Measurements from ENCODE around the gene VARS1.

VARS1 gene

GRCh38 chr6:31778193-31778592, 17.4 kb downstream of the VARS1 start:
- H3K27me3 ChIP-seq (ENCODE audit: insufficient read depth, low read length), result no peaks in the 10 kb centered on the region
- peaks cover 8% of the 10 kb centered on the region; the same call in 1 of the 2 replicates for H3K36me3 ChIP-seq (ENCODE audit: insufficient read depth, low read length)
- no peak overlapping the region for H2AFZ ChIP-seq (ENCODE audit: low read length, unreplicated experiment)
- H3K4me3 ChIP-seq (ENCODE audit: low read depth, low read length), result no peak overlapping the region
- H3K27ac ChIP-seq (ENCODE audit: low read depth, low read length), result no peak overlapping the region
- H3K79me2 ChIP-seq (ENCODE audit: control insufficient read depth, insufficient read depth, low read length, unreplicated experiment), result no peaks in the 10 kb centered on the region
- H3K4me1 ChIP-seq (ENCODE audit: control insufficient read depth, insufficient read depth, low read length, unreplicated experiment), result peaks cover 16% of the 10 kb centered on the region

GRCh38 chr6:31777667-31778050, 17.9 kb downstream of the VARS1 start:
- Histone ChIP-seq H3K27me3 (ENCODE audit: insufficient read depth, low read length) (no peaks in the 10 kb centered on the region), H3K79me2 (ENCODE audit: control insufficient read depth, insufficient read depth, low read length, unreplicated experiment) (no peaks in the 10 kb centered on the region), H3K4me3 (ENCODE audit: low read depth, low read length) (no peak overlapping the region), H3K27ac (ENCODE audit: low read depth, low read length) (peak overlapping the region; percentile 38; the same call in 1 of the 2 replicates), H2AFZ (ENCODE audit: low read length, unreplicated experiment) (no peak overlapping the region), H3K4me1 (ENCODE audit: control insufficient read depth, insufficient read depth, low read length, unreplicated experiment) (peaks cover 16% of the 10 kb centered on the region), H3K36me3 (ENCODE audit: insufficient read depth, low read length) (peaks cover 4% of the 10 kb centered on the region; the same call in 1 of the 2 replicates)

- peaks cover 16% of the 10 kb centered on the region for H3K4me1 ChIP-seq (ENCODE audit: control insufficient read depth, insufficient read depth, low read length, unreplicated experiment)
- no peak within 1 kb of the TSS for H2AFZ ChIP-seq (ENCODE audit: low read length, unreplicated experiment)
- no peaks in the 10 kb centered on the region for H3K79me2 ChIP-seq (ENCODE audit: control insufficient read depth, insufficient read depth, low read length, unreplicated experiment)
These were observed 18.4 kb downstream of the VARS1 start, which contains the start of gene VWA7 for GRCh38 chr6:31776989-31777666. TSS of gene VWA7 (minus strand) at chr6:31777328. CDS start at chr6:31776779, 549 bp downstream.

GRCh38 chr6:31776485-31776988, 19.0 kb downstream of the VARS1 start:
- peaks cover 3% of the 10 kb centered on the region; the same call in 1 of the 2 replicates for H3K36me3 ChIP-seq (ENCODE audit: insufficient read depth, low read length)
- H3K4me3 ChIP-seq (ENCODE audit: low read depth, low read length), result peak overlapping the region; percentile 41; the same call in 1 of the 2 replicates
- H2AFZ ChIP-seq (ENCODE audit: low read length, unreplicated experiment), result no peak overlapping the region
- peaks cover 16% of the 10 kb centered on the region for H3K4me1 ChIP-seq (ENCODE audit: control insufficient read depth, insufficient read depth, low read length, unreplicated experiment)
- H3K79me2 ChIP-seq (ENCODE audit: control insufficient read depth, insufficient read depth, low read length, unreplicated experiment), result no peaks in the 10 kb centered on the region
- H3K27ac ChIP-seq (ENCODE audit: low read depth, low read length), result peak overlapping the region; percentile 38; the same call in 1 of the 2 replicates
- no peaks in the 10 kb centered on the region for H3K27me3 ChIP-seq (ENCODE audit: insufficient read depth, low read length)

More at GRCh38 chr6:31776989-31777666, 18.4 kb downstream of the VARS1 start, which contains the start of gene VWA7:
- peaks cover 3% of the 10 kb centered on the region; the same call in 1 of the 2 replicates for H3K36me3 ChIP-seq (ENCODE audit: insufficient read depth, low read length)
- no peaks in the 10 kb centered on the region for H3K27me3 ChIP-seq (ENCODE audit: insufficient read depth, low read length)
- peak within 1 kb of the TSS; percentile 38 for H3K27ac ChIP-seq (ENCODE audit: low read depth, low read length)
- H3K4me3 ChIP-seq (ENCODE audit: low read depth, low read length), result peak within 1 kb of the TSS; percentile 41; the same call in 1 of the 2 replicates

GRCh38 chr6:31775633-31776484, 19.7 kb downstream of the VARS1 start:
- H2AFZ ChIP-seq (ENCODE audit: low read length, unreplicated experiment), result no peak overlapping the region
- no peak overlapping the region for H3K27ac ChIP-seq (ENCODE audit: low read depth, low read length)
- no peaks in the 10 kb centered on the region for H3K79me2 ChIP-seq (ENCODE audit: control insufficient read depth, insufficient read depth, low read length, unreplicated experiment)
- no peaks in the 10 kb centered on the region for H3K27me3 ChIP-seq (ENCODE audit: insufficient read depth, low read length)
- no peak overlapping the region for H3K4me3 ChIP-seq (ENCODE audit: low read depth, low read length)
- H3K4me1 ChIP-seq (ENCODE audit: control insufficient read depth, insufficient read depth, low read length, unreplicated experiment), result peaks cover 16% of the 10 kb centered on the region
- H3K36me3 ChIP-seq (ENCODE audit: insufficient read depth, low read length), result no peaks in the 10 kb centered on the region

GRCh38 chr6:31775184-31775583, 20.4 kb downstream of the VARS1 start:
- Histone ChIP-seq H2AFZ (ENCODE audit: low read length, unreplicated experiment) (no peak overlapping the region), H3K27me3 (ENCODE audit: insufficient read depth, low read length) (no peaks in the 10 kb centered on the region), H3K4me1 (ENCODE audit: control insufficient read depth, insufficient read depth, low read length, unreplicated experiment) (peaks cover 16% of the 10 kb centered on the region), H3K36me3 (ENCODE audit: insufficient read depth, low read length) (no peaks in the 10 kb centered on the region), H3K27ac (ENCODE audit: low read depth, low read length) (no peak overlapping the region), H3K79me2 (ENCODE audit: control insufficient read depth, insufficient read depth, low read length, unreplicated experiment) (no peaks in the 10 kb centered on the region), H3K4me3 (ENCODE audit: low read depth, low read length) (no peak overlapping the region)

GRCh38 chr6:31771992-31772358, 23.6 kb downstream of the VARS1 start:
- Histone ChIP-seq H3K27ac (ENCODE audit: low read depth, low read length) (no peak overlapping the region), H3K79me2 (ENCODE audit: control insufficient read depth, insufficient read depth, low read length, unreplicated experiment) (no peaks in the 10 kb centered on the region), H3K4me1 (ENCODE audit: control insufficient read depth, insufficient read depth, low read length, unreplicated experiment) (peaks cover 8% of the 10 kb centered on the region), H3K36me3 (ENCODE audit: insufficient read depth, low read length) (no peaks in the 10 kb centered on the region), H2AFZ (ENCODE audit: low read length, unreplicated experiment) (no peak overlapping the region), H3K27me3 (ENCODE audit: insufficient read depth, low read length) (no peaks in the 10 kb centered on the region), H3K4me3 (ENCODE audit: low read depth, low read length) (no peak overlapping the region)

- Histone ChIP-seq H3K79me2 (ENCODE audit: control insufficient read depth, insufficient read depth, low read length, unreplicated experiment) (no peaks in the 10 kb centered on the region), H3K36me3 (ENCODE audit: insufficient read depth, low read length) (no peaks in the 10 kb centered on the region), H3K4me3 (ENCODE audit: low read depth, low read length) (no peak overlapping the region), H2AFZ (ENCODE audit: low read length, unreplicated experiment) (no peak overlapping the region), H3K27me3 (ENCODE audit: insufficient read depth, low read length) (no peaks in the 10 kb centered on the region), H3K4me1 (ENCODE audit: control insufficient read depth, insufficient read depth, low read length, unreplicated experiment) (no peaks in the 10 kb centered on the region), H3K27ac (ENCODE audit: low read depth, low read length) (no peak overlapping the region)
These were observed 24.7 kb downstream of the VARS1 start for GRCh38 chr6:31770860-31771259.

GRCh38 chr6:31769684-31770371, 25.7 kb downstream of the VARS1 start:
- Histone ChIP-seq H3K27me3 (ENCODE audit: insufficient read depth, low read length) (no peaks in the 10 kb centered on the region), H2AFZ (ENCODE audit: low read length, unreplicated experiment) (no peak overlapping the region), H3K36me3 (ENCODE audit: insufficient read depth, low read length) (no peaks in the 10 kb centered on the region), H3K27ac (ENCODE audit: low read depth, low read length) (no peak overlapping the region), H3K79me2 (ENCODE audit: control insufficient read depth, insufficient read depth, low read length, unreplicated experiment) (no peaks in the 10 kb centered on the region), H3K4me3 (ENCODE audit: low read depth, low read length) (no peak overlapping the region), H3K4me1 (ENCODE audit: control insufficient read depth, insufficient read depth, low read length, unreplicated experiment) (no peaks in the 10 kb centered on the region)

Measured in ACC112 (cell line).